WTC11 (cell line): ENCODE data around the gene DHX57. TPM values are rescaled to one million over a fixed set of nuclear protein-coding genes. Genes with fewer than 3 reads are reported as not detected.

Source experiments
- ATAC-seq: fragments of 200-7000 bp; cut with Tn5 transposase; 2 replicates; pipeline ENCODE4 v1.10.0; 2021; ENCODE audit warnings: mild to moderate bottlenecking, moderate library complexity
- CTCF ChIA-PET: fragments of 300-600 bp; sonication (Branson Sonifier 250); formaldehyde crosslinking; loops from one replicate; lab custom pipeline; 2021; ENCODE audit warnings: antibody characterized with exemption; lab: Charles Lee
- POLR2A ChIA-PET: fragments of 350-600 bp; sonication (Branson Sonifier 250); formaldehyde crosslinking; loops from one replicate; lab custom pipeline; 2021; ENCODE audit warnings: antibody characterized with exemption; lab: Charles Lee
- DNase-seq: peaks from one replicate; pipeline ENCODE4 v3.0.0; 2021; ENCODE audit warnings: low spot score
- H3K27ac Mint-ChIP-seq: 2 replicates; pipeline ENCODE4 v1.8.0; 2021; ENCODE audit warnings: mixed read lengths
- H3K27me3 Mint-ChIP-seq: 2 replicates; pipeline ENCODE4 v1.8.0; 2021; ENCODE audit warnings: low read depth, mild to moderate bottlenecking, moderate library complexity, mixed read lengths
- H3K36me3 Mint-ChIP-seq: 2 replicates; pipeline ENCODE4 v1.8.0; 2021; ENCODE audit warnings: mixed read lengths
- H3K4me1 Mint-ChIP-seq: 2 replicates; pipeline ENCODE4 v1.8.0; 2022; ENCODE audit warnings: mixed read lengths
- H3K4me3 Mint-ChIP-seq: 2 replicates; pipeline ENCODE4 v1.8.0; 2021; ENCODE audit warnings: mild to moderate bottlenecking, moderate library complexity, mixed read lengths
- H3K9me3 Mint-ChIP-seq: 2 replicates; pipeline ENCODE4 v1.8.0; 2021; ENCODE audit warnings: mixed read lengths
- CREB1 ChIP-seq: sonication (generic); formaldehyde crosslinking; IDR thresholded peaks from 2 replicates; pipeline ENCODE4 v1.8.0; 2023; ENCODE audit warnings: mild to moderate bottlenecking, missing genetic modification reagents
- CREM ChIP-seq: sonication (generic); formaldehyde crosslinking; IDR thresholded peaks from 2 replicates; pipeline ENCODE4 v1.8.1; 2022; ENCODE audit warnings: mild to moderate bottlenecking, missing genetic modification reagents, moderate library complexity
- EMX1 ChIP-seq: fragments of 250-450 bp; sonication (Bioruptor Pico); IDR thresholded peaks from 2 replicates; pipeline ENCODE4 v1.8.0; 2021; ENCODE audit warnings: mild to moderate bottlenecking
- FOXK1 ChIP-seq: sonication (generic); formaldehyde crosslinking; IDR thresholded peaks from 2 replicates; pipeline ENCODE4 v1.8.0; 2022; ENCODE audit warnings: mild to moderate bottlenecking, moderate library complexity, missing genetic modification reagents
- FOXP1 ChIP-seq: sonication (generic); formaldehyde crosslinking; IDR thresholded peaks from 2 replicates; pipeline ENCODE4 v1.8.0; 2022; ENCODE audit warnings: missing genetic modification reagents, mild to moderate bottlenecking, moderate library complexity, borderline replicate concordance
- IRF2 ChIP-seq: sonication (generic); formaldehyde crosslinking; IDR thresholded peaks from 2 replicates; pipeline ENCODE4 v1.8.0; 2022; ENCODE audit warnings: low read depth, missing genetic modification reagents, borderline replicate concordance
- MYBL2 ChIP-seq: sonication (generic); formaldehyde crosslinking; IDR thresholded peaks from 2 replicates; pipeline ENCODE4 v1.8.1; 2023; ENCODE audit warnings: mild to moderate bottlenecking, moderate library complexity, missing genetic modification reagents
- PRRX2 ChIP-seq: fragments of 250-450 bp; sonication (Bioruptor Pico); IDR thresholded peaks from 2 replicates; pipeline ENCODE4 v1.8.0; 2021; ENCODE audit warnings: mild to moderate bottlenecking
- TCF7 ChIP-seq: sonication (generic); formaldehyde crosslinking; IDR thresholded peaks from 2 replicates; pipeline ENCODE4 v1.8.0; 2022; ENCODE audit warnings: mild to moderate bottlenecking, low read depth, missing genetic modification reagents, moderate library complexity
- USF2 ChIP-seq: sonication (generic); formaldehyde crosslinking; IDR thresholded peaks from 2 replicates; pipeline ENCODE4 v1.8.1; 2023; ENCODE audit warnings: mild to moderate bottlenecking, missing genetic modification reagents, moderate library complexity
- ZBTB21 ChIP-seq: sonication (generic); formaldehyde crosslinking; IDR thresholded peaks from 2 replicates; pipeline ENCODE4 v1.8.1; 2023; ENCODE audit warnings: mild to moderate bottlenecking, missing genetic modification reagents, borderline replicate concordance
- ZBTB43 ChIP-seq: sonication (generic); formaldehyde crosslinking; IDR thresholded peaks from 2 replicates; pipeline ENCODE4 v1.8.1; 2023; ENCODE audit warnings: mild to moderate bottlenecking, missing genetic modification reagents
- ZMAT4 ChIP-seq: fragments of 250-450 bp; sonication (Bioruptor Pico); IDR thresholded peaks from 2 replicates; pipeline ENCODE4 v1.9.0; 2021; ENCODE audit warnings: mild to moderate bottlenecking
- ZNF423 ChIP-seq: fragments of 250-450 bp; sonication (Bioruptor Pico); IDR thresholded peaks from 2 replicates; pipeline ENCODE4 v2.1.2; 2022; ENCODE audit warnings: mild to moderate bottlenecking, moderate library complexity
- ZNF425 ChIP-seq: fragments of 250-450 bp; sonication (Bioruptor Pico); conservative IDR thresholded peaks from 2 replicates; pipeline ENCODE4 v1.9.0; 2021; ENCODE audit warnings: mild to moderate bottlenecking
- ZNF671 ChIP-seq: fragments of 250-450 bp; sonication (Bioruptor Pico); IDR thresholded peaks from 2 replicates; pipeline ENCODE4 v1.8.0; 2021; ENCODE audit warnings: mild to moderate bottlenecking
- total RNA-seq: library from RNA; stranded (reverse); gene quantifications from 3 replicates; pipeline ENCODE4 v1.2.3, GENCODE V29; 2021
- TF ChIP-seq, protein P1 (sequence below): sonication (generic); formaldehyde crosslinking; IDR thresholded peaks from 2 replicates; pipeline ENCODE4 v1.8.1; 2023; ENCODE audit warnings: mild to moderate bottlenecking, missing genetic modification reagents, moderate library complexity
- TF ChIP-seq, protein P2 (sequence below): sonication (generic); formaldehyde crosslinking; IDR thresholded peaks from 2 replicates; pipeline ENCODE4 v1.8.1; 2023; ENCODE audit warnings: mild to moderate bottlenecking, moderate library complexity, missing genetic modification reagents
- TF ChIP-seq, protein P3 (sequence below): sonication (generic); formaldehyde crosslinking; conservative IDR thresholded peaks from 2 replicates; pipeline ENCODE4 v1.8.1; 2023; ENCODE audit warnings: mild to moderate bottlenecking, low read depth, missing genetic modification reagents, moderate library complexity
- TF ChIP-seq, protein P4 (sequence below): sonication (generic); formaldehyde crosslinking; IDR thresholded peaks from 2 replicates; pipeline ENCODE4 v1.8.1; 2022; ENCODE audit warnings: low read depth, missing genetic modification reagents, borderline replicate concordance

DHX57 gene
- total RNA-seq, 1 experiment from 2014 or later = 30.3 TPM

DNA sequence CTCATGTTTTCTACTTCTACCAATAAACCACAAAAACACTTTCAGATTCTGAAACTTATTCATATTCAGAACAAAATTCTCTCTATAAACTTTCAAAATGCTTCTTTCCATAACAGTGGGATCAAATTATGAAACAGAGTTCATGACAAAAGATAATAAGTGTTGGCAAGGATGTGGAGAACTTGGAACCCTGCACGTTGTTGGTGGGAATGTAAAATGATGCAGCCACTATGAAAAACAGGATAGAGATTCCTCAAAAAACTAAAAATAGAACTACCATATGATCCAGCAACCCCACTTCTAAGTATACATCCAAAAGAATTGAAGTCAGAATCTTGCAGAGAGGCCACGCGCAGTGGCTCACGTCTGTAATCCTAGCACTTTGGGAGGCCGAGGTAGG, 52.3 kb downstream of the DHX57 start:
- POLR2A ChIA-PET = no interaction called here
- Mint-ChIP-seq H3K9me3 (no peaks in the 10 kb centered on the region), H3K36me3 (peaks cover 47% of the 10 kb centered on the region), H3K27me3 (no peaks in the 10 kb centered on the region), H3K27ac (no peak overlapping the region), H3K4me1 (peaks cover 8% of the 10 kb centered on the region; the same call in 1 of the 2 replicates), H3K4me3 (no peak overlapping the region)
- TF ChIP-seq IRF2 (CRISPR knock-in tag) = no peak
- TF ChIP-seq TCF7 = no peak
- TF ChIP-seq, protein P1, sequence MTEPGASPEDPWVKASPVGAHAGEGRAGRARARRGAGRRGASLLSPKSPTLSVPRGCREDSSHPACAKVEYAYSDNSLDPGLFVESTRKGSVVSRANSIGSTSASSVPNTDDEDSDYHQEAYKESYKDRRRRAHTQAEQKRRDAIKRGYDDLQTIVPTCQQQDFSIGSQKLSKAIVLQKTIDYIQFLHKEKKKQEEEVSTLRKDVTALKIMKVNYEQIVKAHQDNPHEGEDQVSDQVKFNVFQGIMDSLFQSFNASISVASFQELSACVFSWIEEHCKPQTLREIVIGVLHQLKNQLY (CRISPR knock-in tag) = no peak
- no peak for TF ChIP-seq PRRX2
- TF ChIP-seq, protein P2, sequence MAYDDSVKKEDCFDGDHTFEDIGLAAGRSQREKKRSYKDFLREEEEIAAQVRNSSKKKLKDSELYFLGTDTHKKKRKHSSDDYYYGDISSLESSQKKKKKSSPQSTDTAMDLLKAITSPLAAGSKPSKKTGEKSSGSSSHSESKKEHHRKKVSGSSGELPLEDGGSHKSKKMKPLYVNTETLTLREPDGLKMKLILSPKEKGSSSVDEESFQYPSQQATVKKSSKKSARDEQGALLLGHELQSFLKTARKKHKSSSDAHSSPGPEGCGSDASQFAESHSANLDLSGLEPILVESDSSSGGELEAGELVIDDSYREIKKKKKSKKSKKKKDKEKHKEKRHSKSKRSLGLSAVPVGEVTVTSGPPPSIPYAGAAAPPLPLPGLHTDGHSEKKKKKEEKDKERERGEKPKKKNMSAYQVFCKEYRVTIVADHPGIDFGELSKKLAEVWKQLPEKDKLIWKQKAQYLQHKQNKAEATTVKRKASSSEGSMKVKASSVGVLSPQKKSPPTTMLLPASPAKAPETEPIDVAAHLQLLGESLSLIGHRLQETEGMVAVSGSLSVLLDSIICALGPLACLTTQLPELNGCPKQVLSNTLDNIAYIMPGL (CRISPR knock-in tag) = no peak
- TF ChIP-seq, protein P3, sequence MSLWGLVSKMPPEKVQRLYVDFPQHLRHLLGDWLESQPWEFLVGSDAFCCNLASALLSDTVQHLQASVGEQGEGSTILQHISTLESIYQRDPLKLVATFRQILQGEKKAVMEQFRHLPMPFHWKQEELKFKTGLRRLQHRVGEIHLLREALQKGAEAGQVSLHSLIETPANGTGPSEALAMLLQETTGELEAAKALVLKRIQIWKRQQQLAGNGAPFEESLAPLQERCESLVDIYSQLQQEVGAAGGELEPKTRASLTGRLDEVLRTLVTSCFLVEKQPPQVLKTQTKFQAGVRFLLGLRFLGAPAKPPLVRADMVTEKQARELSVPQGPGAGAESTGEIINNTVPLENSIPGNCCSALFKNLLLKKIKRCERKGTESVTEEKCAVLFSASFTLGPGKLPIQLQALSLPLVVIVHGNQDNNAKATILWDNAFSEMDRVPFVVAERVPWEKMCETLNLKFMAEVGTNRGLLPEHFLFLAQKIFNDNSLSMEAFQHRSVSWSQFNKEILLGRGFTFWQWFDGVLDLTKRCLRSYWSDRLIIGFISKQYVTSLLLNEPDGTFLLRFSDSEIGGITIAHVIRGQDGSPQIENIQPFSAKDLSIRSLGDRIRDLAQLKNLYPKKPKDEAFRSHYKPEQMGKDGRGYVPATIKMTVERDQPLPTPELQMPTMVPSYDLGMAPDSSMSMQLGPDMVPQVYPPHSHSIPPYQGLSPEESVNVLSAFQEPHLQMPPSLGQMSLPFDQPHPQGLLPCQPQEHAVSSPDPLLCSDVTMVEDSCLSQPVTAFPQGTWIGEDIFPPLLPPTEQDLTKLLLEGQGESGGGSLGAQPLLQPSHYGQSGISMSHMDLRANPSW = no peak
- no peak for TF ChIP-seq CREM (CRISPR knock-in tag)
- no peak for TF ChIP-seq ZNF423 (CRISPR knock-in tag)
- TF ChIP-seq ZMAT4 (CRISPR knock-in tag) = no peak
- ATAC-seq (no peak), DNase-seq (no peak)
- CTCF ChIA-PET = no interaction called here

DNA sequence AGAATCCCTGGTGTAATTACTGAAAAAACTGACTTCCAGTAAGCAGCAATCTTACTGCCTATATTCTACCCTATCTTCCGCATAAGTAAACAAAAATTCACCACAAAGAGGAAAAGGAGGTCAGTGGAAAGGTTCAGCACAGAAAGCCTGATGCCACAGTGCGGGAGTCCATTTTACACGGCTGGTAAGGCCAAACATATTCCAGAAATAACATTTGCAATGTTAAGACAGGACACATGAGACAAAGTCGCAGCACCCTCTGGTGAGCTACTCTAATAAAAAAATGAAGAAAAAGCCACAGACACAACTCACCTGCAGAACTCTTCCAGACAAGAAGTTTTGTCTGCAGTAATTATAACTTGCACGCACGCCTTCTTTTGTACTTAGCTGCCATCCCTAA, 57.2 kb downstream of the DHX57 start:
- Mint-ChIP-seq H3K4me1 (0 out of 2 replicates have a peak, but pooled peaks cover 3% of the 10 kb centered on the region), H3K9me3 (no peaks in the 10 kb centered on the region), H3K27me3 (no peaks in the 10 kb centered on the region; the same call in 1 of the 2 replicates), H3K36me3 (peaks cover 47% of the 10 kb centered on the region), H3K4me3 (no peak overlapping the region), H3K27ac (peak overlapping the region; percentile 22)
- CTCF ChIA-PET = no interaction called here
- ATAC-seq (no peak), DNase-seq (no peak)
- POLR2A ChIA-PET = no interaction called here
- no peak for TF ChIP-seq ZBTB21 (CRISPR knock-in tag)
- TF ChIP-seq, protein P4, sequence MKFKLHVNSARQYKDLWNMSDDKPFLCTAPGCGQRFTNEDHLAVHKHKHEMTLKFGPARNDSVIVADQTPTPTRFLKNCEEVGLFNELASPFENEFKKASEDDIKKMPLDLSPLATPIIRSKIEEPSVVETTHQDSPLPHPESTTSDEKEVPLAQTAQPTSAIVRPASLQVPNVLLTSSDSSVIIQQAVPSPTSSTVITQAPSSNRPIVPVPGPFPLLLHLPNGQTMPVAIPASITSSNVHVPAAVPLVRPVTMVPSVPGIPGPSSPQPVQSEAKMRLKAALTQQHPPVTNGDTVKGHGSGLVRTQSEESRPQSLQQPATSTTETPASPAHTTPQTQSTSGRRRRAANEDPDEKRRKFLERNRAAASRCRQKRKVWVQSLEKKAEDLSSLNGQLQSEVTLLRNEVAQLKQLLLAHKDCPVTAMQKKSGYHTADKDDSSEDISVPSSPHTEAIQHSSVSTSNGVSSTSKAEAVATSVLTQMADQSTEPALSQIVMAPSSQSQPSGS (CRISPR knock-in tag) = no peak
- no peak for TF ChIP-seq ZNF425 (CRISPR knock-in tag)
- TF ChIP-seq USF2 = no peak
- no peak for TF ChIP-seq FOXP1 (CRISPR knock-in tag)
- TF ChIP-seq ZNF671 = no peak
- no peak for TF ChIP-seq FOXK1 (CRISPR knock-in tag)
- no peak for TF ChIP-seq ZBTB43 (CRISPR knock-in tag)
- no peak for TF ChIP-seq MYBL2 (CRISPR knock-in tag)
- TF ChIP-seq CREB1 = no peak
- no peak for TF ChIP-seq EMX1 (CRISPR knock-in tag)
